Bronchial epithelial cell (primary cell): ENCODE data around the gene CELSR2. TPM values are rescaled to one million over a fixed set of nuclear protein-coding genes. Genes with fewer than 3 reads are reported as not detected.

Experiments
- DNase-seq: peaks from one replicate; pipeline ENCODE4 v3.0.0-alpha.2; 2010; ENCODE audit warnings: low read depth
- FAIRE-seq: peaks from 2 replicates; lab custom pipeline; 2011; peaks lifted over from hg19 to GRCh38; lab: Jason Lieb, UNC
- H3K27me3 ChIP-seq: 2 replicates; pipeline ENCODE4 v1.5.1; 2011; ENCODE audit warnings: low read length; ENCODE audit not compliant: control insufficient read depth, insufficient read depth
- H3K36me3 ChIP-seq: 2 replicates; pipeline ENCODE4 v1.5.1; 2011; ENCODE audit warnings: low read length; ENCODE audit not compliant: control insufficient read depth, insufficient read depth
- H3K4me3 ChIP-seq: 2 replicates; pipeline ENCODE4 v1.5.1; 2011; ENCODE audit warnings: mild to moderate bottlenecking, low read depth, low read length, control low read depth
- total RNA-seq: library from RNA; depleted of rRNA; stranded (reverse); fragments of >200 nt; gene quantifications from 2 replicates; pipeline ENCODE4 v1.2.1, GENCODE V29; 2014
- TF ChIP-seq, protein P1 (sequence below): IDR thresholded peaks from 2 replicates; pipeline ENCODE4 v1.5.1; 2011; ENCODE audit warnings: mild to moderate bottlenecking, moderate library complexity, low read length, control low read depth, inconsistent platforms; ENCODE audit not compliant: insufficient read depth, severe bottlenecking

Gene CELSR2
- total RNA-seq, 1 donor from 2014 or later = 9.2 TPM

DNA sequence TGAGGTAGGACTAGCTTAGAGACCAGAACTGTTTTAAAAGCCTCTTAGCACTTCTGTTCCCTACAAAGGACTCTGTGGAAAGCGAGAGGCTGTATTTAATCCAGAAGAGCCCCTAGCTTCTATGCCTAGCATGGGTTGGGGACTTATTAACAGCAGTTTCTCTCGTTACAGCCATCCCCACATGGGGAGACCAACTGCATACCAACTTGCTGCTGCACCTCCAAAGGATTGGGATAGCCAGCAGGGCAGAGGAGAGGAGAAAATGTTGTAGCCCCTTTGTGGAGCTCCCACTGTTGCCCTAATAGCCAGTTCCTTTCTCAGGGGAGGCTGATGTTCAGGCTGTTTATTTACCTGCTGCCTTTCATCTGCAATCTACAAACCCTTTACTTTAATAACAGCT, 11.0 kb upstream of the CELSR2 start:
- DNase-seq = no peak
- H3K27me3 ChIP-seq = no peaks in the 10 kb centered on the region
- H3K36me3 ChIP-seq = peaks cover 30% of the 10 kb centered on the region
- FAIRE-seq = no peak
- TF ChIP-seq, protein P1, sequence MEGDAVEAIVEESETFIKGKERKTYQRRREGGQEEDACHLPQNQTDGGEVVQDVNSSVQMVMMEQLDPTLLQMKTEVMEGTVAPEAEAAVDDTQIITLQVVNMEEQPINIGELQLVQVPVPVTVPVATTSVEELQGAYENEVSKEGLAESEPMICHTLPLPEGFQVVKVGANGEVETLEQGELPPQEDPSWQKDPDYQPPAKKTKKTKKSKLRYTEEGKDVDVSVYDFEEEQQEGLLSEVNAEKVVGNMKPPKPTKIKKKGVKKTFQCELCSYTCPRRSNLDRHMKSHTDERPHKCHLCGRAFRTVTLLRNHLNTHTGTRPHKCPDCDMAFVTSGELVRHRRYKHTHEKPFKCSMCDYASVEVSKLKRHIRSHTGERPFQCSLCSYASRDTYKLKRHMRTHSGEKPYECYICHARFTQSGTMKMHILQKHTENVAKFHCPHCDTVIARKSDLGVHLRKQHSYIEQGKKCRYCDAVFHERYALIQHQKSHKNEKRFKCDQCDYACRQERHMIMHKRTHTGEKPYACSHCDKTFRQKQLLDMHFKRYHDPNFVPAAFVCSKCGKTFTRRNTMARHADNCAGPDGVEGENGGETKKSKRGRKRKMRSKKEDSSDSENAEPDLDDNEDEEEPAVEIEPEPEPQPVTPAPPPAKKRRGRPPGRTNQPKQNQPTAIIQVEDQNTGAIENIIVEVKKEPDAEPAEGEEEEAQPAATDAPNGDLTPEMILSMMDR = no peak
- no peak overlapping the region for H3K4me3 ChIP-seq

DNA sequence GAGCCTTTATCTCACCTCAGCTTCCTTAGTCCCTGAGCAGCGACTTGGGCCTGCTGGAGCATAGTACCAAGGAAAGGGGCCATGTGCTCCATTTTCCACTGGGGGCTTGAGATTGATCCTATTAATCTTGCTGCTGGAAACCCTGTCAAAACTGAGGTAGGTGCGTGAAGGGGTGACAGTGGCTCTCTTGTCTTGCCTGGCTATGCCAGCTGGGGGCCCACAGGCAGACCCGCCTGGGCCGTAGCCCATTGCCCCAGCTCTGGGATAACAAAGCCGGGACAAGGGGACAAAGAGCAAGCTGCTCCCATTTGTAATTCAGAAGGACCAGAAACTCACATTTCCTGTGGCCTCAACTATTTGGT, 10.3 kb upstream of the CELSR2 start:
- FAIRE-seq (no peak), DNase-seq (no peak)
- Histone ChIP-seq H3K27me3 (no peaks in the 10 kb centered on the region), H3K36me3 (peaks cover 30% of the 10 kb centered on the region), H3K4me3 (no peak overlapping the region)
- TF ChIP-seq, protein P1 = no peak

DNA sequence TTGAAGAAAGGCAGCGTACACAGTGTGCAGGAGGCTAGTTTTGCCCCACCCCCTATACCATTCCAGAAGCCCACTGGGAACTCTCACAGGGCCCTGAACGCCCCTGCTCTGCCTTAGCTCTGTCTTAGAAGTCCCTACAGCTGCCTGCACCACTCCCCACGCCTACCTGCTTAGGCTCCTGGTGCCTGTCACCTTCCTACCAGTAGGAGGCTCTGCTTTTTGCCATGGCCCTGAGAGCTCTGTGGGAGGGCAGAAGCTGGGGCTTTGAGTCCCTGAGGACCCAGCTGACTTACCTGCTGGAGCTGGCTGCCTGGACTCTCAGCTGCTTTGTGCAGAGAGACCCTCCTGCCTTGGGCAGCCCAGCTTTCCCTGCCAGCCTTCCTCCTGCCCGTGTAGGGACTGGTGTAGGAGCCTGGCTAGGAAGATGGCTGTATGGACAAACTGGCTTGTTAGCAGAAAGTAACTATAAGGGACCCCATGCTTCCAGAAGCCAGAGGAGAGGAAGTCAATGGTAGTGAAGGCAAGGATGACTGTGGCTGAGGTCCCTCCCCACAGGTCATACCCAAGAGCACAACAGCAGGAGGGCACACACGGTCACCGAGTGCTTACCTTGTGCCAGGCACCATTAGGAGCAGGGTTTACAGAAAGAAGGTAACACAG, 9.8 kb upstream of the CELSR2 start:
- H3K27me3 ChIP-seq = no peaks in the 10 kb centered on the region
- TF ChIP-seq, protein P1 = peak; percentile 86
- DNase-seq = peak; percentile 76
- FAIRE-seq = no peak
- peaks cover 29% of the 10 kb centered on the region for H3K36me3 ChIP-seq
- no peak overlapping the region for H3K4me3 ChIP-seq

DNA sequence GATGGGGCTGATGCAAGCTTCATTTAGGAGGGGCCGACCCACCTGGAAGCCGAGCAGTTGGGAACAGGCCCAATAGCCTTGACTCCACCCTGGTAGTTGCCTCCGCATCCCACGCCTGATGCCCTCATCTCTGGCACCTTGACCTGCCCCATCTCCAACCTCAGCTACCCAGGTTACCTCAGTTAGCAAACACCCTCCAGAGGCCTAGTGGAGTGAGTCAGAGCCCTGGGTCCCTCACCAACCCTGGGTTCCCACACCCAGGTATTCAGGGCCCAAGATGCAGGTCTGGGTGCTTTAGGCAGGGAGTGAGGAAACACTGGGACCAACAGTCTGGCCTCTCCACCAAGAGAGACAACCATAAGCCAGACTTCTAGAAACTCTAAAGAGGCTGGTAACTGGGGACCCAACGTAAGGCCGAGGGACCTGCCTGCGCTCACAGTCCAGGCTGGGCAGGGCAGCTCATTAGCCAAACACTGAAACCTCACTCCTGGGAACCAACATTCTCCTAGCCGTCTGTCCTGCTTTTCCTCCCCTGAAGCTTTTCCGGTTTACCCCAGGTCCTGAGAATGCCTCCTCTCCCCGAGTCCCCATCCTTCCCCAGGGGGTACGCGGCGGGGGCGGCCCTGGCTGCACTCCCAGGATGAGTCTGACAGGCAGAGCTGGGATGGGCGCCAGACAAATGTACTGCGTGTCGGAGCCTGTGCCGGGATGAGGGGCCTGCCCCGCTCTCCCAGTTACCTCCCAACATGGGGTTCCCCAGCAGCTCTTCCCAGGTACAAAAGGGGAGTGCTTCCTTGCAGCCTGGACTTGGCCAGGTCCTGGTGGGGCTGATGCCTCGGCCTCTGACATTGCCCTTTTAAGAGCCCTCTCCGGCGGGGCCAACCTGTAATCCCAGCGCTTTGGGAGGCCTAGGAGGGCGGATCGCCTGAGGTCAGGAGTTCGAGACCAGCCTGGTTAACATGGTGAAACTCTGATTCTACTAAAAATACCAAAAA, 8.9 kb upstream of the CELSR2 start:
- H3K4me3 ChIP-seq = no peak overlapping the region
- peak; percentile 99 for DNase-seq
- FAIRE-seq = no peak

DNA sequence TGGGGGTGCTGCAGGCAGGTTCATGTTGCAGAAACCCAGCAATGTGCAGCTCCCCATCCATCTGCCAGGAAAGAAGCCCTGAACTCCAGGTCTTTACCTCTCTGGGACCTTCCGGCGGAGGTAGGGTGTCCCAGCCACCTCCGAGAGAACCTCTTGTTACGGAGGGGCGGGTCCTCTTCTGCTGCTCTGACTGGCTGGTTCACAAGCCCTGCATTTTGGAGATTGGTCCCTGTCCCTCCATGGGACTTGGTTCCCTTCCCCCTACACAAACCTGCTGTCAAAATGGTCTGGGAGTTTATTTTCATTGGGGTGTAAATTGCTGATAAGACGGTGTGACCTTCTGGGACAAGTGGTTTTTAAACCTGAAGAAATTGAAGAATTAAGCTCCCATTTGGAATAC, 8.0 kb upstream of the CELSR2 start:
- peaks cover 15% of the 10 kb centered on the region for H3K36me3 ChIP-seq
- H3K27me3 ChIP-seq = no peaks in the 10 kb centered on the region
- DNase-seq (no peak), FAIRE-seq (no peak)
- TF ChIP-seq, protein P1 = no peak
- no peak overlapping the region for H3K4me3 ChIP-seq

More for the DNA sequence above, 8.9 kb upstream of the CELSR2 start:
- Histone ChIP-seq H3K27me3 (no peaks in the 10 kb centered on the region), H3K36me3 (peaks cover 21% of the 10 kb centered on the region)
- TF ChIP-seq, protein P1 = no peak
